HepG2 (cell line): Measurements from ENCODE around the gene GPX2. TPM values are rescaled to one million over a fixed set of nuclear protein-coding genes. Genes with fewer than 3 reads are reported as not detected.

Source experiments
- ARNT ChIP-seq: fragments of 450-650 bp; IDR thresholded peaks from 2 replicates; pipeline ENCODE4 v1.6.1; 2017
- CREB1 ChIP-seq, 2 experiments: fragments of 450-650 bp in 1 of 2; IDR thresholded peaks; 2 replicates each; pipeline ENCODE4 v1.6.1; 2016 to 2017; ENCODE audit warnings: control low read depth in 1 of 2, mild to moderate bottlenecking in 1 of 2, missing compliant biosample characterization in 1 of 2, missing genetic modification characterization in 1 of 2
- CREM ChIP-seq, 2 experiments: sonication (generic) in 1 of 2; formaldehyde crosslinking in 1 of 2; IDR thresholded peaks; 2 replicates each; pipeline versions ENCODE4 v1.4.0 to v1.6.1; 2016 to 2020; ENCODE audit warnings: antibody characterized with exemption in 1 of 2, mild to moderate bottlenecking in 1 of 2, missing genetic modification reagents in 1 of 2
- ELK4 ChIP-seq: sonication (generic); formaldehyde crosslinking; IDR thresholded peaks from 2 replicates; pipeline ENCODE4 v1.9.0; 2021; ENCODE audit warnings: missing genetic modification reagents, borderline replicate concordance
- FOXJ3 ChIP-seq: sonication (generic); formaldehyde crosslinking; IDR thresholded peaks from 2 replicates; pipeline ENCODE4 v1.4.0; 2020; ENCODE audit warnings: missing genetic modification reagents, mild to moderate bottlenecking, borderline replicate concordance
- GZF1 ChIP-seq: sonication (generic); formaldehyde crosslinking; IDR thresholded peaks from 2 replicates; pipeline ENCODE4 v1.5.1; 2020; ENCODE audit warnings: mild to moderate bottlenecking, missing genetic modification reagents
- HOXA7 ChIP-seq: sonication (generic); formaldehyde crosslinking; IDR thresholded peaks from 2 replicates; pipeline ENCODE4 v1.8.1; 2022; ENCODE audit warnings: mild to moderate bottlenecking, missing genetic modification reagents, moderate library complexity
- KAT2B ChIP-seq: fragments of 150-350 bp; IDR thresholded peaks from 2 replicates; pipeline ENCODE4 v1.6.1; 2014; ENCODE audit warnings: low read depth, low read length, borderline replicate concordance
- KMT2A ChIP-seq: sonication (generic); formaldehyde crosslinking; IDR thresholded peaks from 2 replicates; pipeline ENCODE4 v1.4.0; 2020; ENCODE audit warnings: missing genetic modification reagents
- NCOA5 ChIP-seq: sonication (generic); formaldehyde crosslinking; IDR thresholded peaks from 2 replicates; pipeline ENCODE4 v1.4.0; 2020; ENCODE audit warnings: missing genetic modification reagents
- NFKBIZ ChIP-seq: IDR thresholded peaks from 2 replicates; pipeline ENCODE4 v1.6.1; 2018; ENCODE audit warnings: missing genetic modification reagents, missing compliant biosample characterization
- PBX3 ChIP-seq: sonication (generic); formaldehyde crosslinking; IDR thresholded peaks from 2 replicates; pipeline ENCODE4 v1.8.1; 2023; ENCODE audit warnings: missing genetic modification reagents, inconsistent platforms, borderline replicate concordance
- U2AF1 ChIP-seq: fragments of 200-400 bp; formaldehyde crosslinking; optimal IDR thresholded peaks from 2 replicates; pipeline ENCODE3; 2017; ENCODE audit warnings: mild to moderate bottlenecking, low read depth, low read length
- ZFP1 ChIP-seq: IDR thresholded peaks from 2 replicates; pipeline ENCODE4 v1.6.1; 2016
- ZNF343 ChIP-seq: sonication (generic); formaldehyde crosslinking; IDR thresholded peaks from 2 replicates; pipeline ENCODE4 v1.4.0; 2020; ENCODE audit warnings: mild to moderate bottlenecking, missing genetic modification reagents
- ZNF350 ChIP-seq: sonication (generic); formaldehyde crosslinking; IDR thresholded peaks from 2 replicates; pipeline ENCODE4 v1.4.0; 2020; ENCODE audit warnings: mild to moderate bottlenecking, low read depth, missing genetic modification reagents, borderline replicate concordance
- ZNF724P ChIP-seq: sonication (generic); formaldehyde crosslinking; IDR thresholded peaks from 2 replicates; pipeline ENCODE4 v1.8.0; 2022; ENCODE audit warnings: missing genetic modification reagents, borderline replicate concordance
- ZNF784 ChIP-seq: sonication (generic); formaldehyde crosslinking; IDR thresholded peaks from 2 replicates; pipeline ENCODE4 v1.5.1; 2020; ENCODE audit warnings: missing genetic modification reagents, mild to moderate bottlenecking, borderline replicate concordance
- ZNF839 ChIP-seq: sonication (generic); formaldehyde crosslinking; IDR thresholded peaks from 2 replicates; pipeline ENCODE4 v1.4.0; 2020; ENCODE audit warnings: missing genetic modification reagents, mild to moderate bottlenecking, borderline replicate concordance
- polyA plus RNA-seq, 8 experiments: library from polyadenylated mRNA; depleted of rRNA in 3 of 8; stranded (reverse) in 7 of 8; unstranded in 1 of 8; fragments of >200 nt; fragmentation: Illumina TruSeq in 4 of 8; extraction: Trizol in 4 of 8; gene quantifications; 2 replicates each; pipeline versions ENCODE4 v1.2.1 to v1.2.3, GENCODE V29; 2011 to 2016; ENCODE audit warnings: low read depth in 4 of 8, missing spikeins in 1 of 8, mixed read lengths in 1 of 8; ENCODE audit not compliant: insufficient read depth in 1 of 8
- total RNA-seq, 5 experiments: library from RNA; depleted of rRNA; stranded (reverse); fragments of >200 nt; fragmentation: Illumina TruSeq; extraction: Trizol; gene quantifications; 2 replicates each; pipeline ENCODE4 v1.2.3, GENCODE V29; 2016; ENCODE audit warnings: low read depth in 1 of 5
- TF ChIP-seq, protein P1 (sequence below): sonication (generic); formaldehyde crosslinking; IDR thresholded peaks from 2 replicates; pipeline ENCODE4 v1.5.1; 2020; ENCODE audit warnings: mild to moderate bottlenecking, missing genetic modification reagents
- TF ChIP-seq, protein P2 (sequence below): sonication (generic); formaldehyde crosslinking; IDR thresholded peaks from 2 replicates; pipeline ENCODE4 v1.8.0; 2022; ENCODE audit warnings: mild to moderate bottlenecking, missing genetic modification reagents, borderline replicate concordance

Gene GPX2
- total and polyA plus RNA-seq, 2 of the 13 experiments (the other 11 are each of a cell fraction or from before 2014, with no cell fraction given): 526 to 674 TPM

- TF ChIP-seq, protein P1, sequence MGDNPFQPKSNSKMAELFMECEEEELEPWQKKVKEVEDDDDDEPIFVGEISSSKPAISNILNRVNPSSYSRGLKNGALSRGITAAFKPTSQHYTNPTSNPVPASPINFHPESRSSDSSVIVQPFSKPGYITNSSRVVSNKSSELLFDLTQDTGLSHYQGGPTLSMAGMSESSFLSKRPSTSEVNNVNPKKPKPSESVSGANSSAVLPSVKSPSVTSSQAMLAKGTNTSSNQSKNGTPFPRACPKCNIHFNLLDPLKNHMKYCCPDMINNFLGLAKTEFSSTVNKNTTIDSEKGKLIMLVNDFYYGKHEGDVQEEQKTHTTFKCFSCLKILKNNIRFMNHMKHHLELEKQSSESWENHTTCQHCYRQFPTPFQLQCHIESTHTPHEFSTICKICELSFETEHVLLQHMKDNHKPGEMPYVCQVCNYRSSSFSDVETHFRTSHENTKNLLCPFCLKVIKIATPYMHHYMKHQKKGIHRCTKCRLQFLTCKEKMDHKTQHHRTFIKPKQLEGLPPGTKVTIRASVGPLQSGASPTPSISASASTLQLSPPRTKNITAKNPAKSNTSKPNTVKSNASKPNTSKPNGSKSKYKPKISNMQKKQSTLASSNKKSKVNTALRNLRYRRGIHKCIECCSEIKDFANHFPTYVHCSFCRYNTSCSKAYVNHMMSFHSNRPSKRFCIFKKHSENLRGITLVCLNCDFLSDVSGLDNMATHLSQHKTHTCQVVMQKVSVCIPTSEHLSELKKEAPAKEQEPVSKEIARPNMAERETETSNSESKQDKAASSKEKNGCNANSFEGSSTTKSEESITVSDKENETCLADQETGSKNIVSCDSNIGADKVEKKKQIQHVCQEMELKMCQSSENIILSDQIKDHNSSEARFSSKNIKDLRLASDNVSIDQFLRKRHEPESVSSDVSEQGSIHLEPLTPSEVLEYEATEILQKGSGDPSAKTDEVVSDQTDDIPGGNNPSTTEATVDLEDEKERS (CRISPR knock-in tag): 0 out of 2 replicates have a peak, but pooled peaks have one; percentile 28
- TF ChIP-seq ELK4 (CRISPR knock-in tag) (no peak), CREM (IDR thresholded peaks at IDR 0.05) (peak; percentile 28; the same call in 1 of the 2 replicates), CREM (CRISPR knock-in tag; IDR thresholded peaks at IDR 0.05) (no peak), NCOA5 (CRISPR knock-in tag) (no peak), KAT2B (no peak), CREB1 (IDR thresholded peaks at IDR 0.05) (no peak), CREB1 (CRISPR knock-in tag; IDR thresholded peaks at IDR 0.05) (no peak), ZNF343 (CRISPR knock-in tag) (no peak), NFKBIZ (CRISPR knock-in tag) (no peak), GZF1 (CRISPR knock-in tag) (no peak), ARNT (no peak), KMT2A (CRISPR knock-in tag) (0 out of 2 replicates have a peak, but pooled peaks have one; percentile 32), ZNF350 (CRISPR knock-in tag) (no peak), ZNF784 (CRISPR knock-in tag) (no peak), ZFP1 (no peak), HOXA7 (CRISPR knock-in tag) (no peak), PBX3 (CRISPR knock-in tag) (no peak), FOXJ3 (no peak), ZNF839 (no peak), ZNF724P (CRISPR knock-in tag) (no peak), U2AF1 (no peak)
- TF ChIP-seq, protein P2, sequence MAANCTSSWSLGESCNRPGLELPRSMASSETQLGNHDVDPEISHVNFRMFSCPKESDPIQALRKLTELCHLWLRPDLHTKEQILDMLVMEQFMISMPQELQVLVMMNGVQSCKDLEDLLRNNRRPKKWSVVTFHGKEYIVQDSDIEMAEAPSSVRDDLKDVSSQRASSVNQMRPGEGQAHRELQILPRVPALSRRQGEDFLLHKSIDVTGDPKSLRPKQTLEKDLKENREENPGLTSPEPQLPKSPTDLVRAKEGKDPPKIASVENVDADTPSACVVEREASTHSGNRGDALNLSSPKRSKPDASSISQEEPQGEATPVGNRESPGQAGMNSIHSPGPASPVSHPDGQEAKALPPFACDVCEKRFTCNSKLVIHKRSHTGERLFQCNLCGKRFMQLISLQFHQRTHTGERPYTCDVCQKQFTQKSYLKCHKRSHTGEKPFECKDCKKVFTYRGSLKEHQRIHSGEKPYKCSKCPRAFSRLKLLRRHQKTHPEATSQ: no peak
Observed at GRCh38 chr14:64947710-64948611, 5.4 kb upstream of the GPX2 start (continued).
